ENCODE measurements around the gene ZNF22.

ZNF22 gene

GRCh38 chr10:44978213-44978569 lies 22.5 kb upstream of the ZNF22 start:
- Histone ChIP-seq H3K4me1 (ENCODE audit: insufficient read depth, low read length) (peaks cover 38% of the 10 kb centered on the region), H3K9ac (ENCODE audit: low read depth, low read length) (no peak overlapping the region), H3K9me3 (ENCODE audit: control insufficient read depth, insufficient read depth, low read length) (no peaks in the 10 kb centered on the region), H3K36me3 (ENCODE audit: insufficient read depth, low read length) (no peaks in the 10 kb centered on the region; the same call in 1 of the 2 replicates)

- Histone ChIP-seq H3K9ac (ENCODE audit: low read depth, low read length) (no peak within 1 kb of the TSS), H3K9me3 (ENCODE audit: control insufficient read depth, insufficient read depth, low read length) (no peaks in the 10 kb centered on the region), H3K4me1 (ENCODE audit: insufficient read depth, low read length) (peaks cover 33% of the 10 kb centered on the region), H3K36me3 (ENCODE audit: insufficient read depth, low read length) (no peaks in the 10 kb centered on the region; the same call in 1 of the 2 replicates)
Measured at GRCh38 chr10:44978570-44979280, 22.0 kb upstream of the ZNF22 start, which contains the start of gene DEPP1. TSS of gene DEPP1 (minus strand) at chr10:44978809. CDS start at chr10:44978030, 779 bp downstream.

GRCh38 chr10:44979281-44980191 lies 21.2 kb upstream of the ZNF22 start:
- peaks cover 30% of the 10 kb centered on the region for H3K4me1 ChIP-seq (ENCODE audit: insufficient read depth, low read length)

GRCh38 chr10:44980309-44981171 lies 20.2 kb upstream of the ZNF22 start:
- H3K9me3 ChIP-seq (ENCODE audit: control insufficient read depth, insufficient read depth, low read length): no peaks in the 10 kb centered on the region
- H3K9ac ChIP-seq (ENCODE audit: low read depth, low read length): no peak overlapping the region
- H3K36me3 ChIP-seq (ENCODE audit: insufficient read depth, low read length): no peaks in the 10 kb centered on the region; the same call in 1 of the 2 replicates
- peaks cover 37% of the 10 kb centered on the region for H3K4me1 ChIP-seq (ENCODE audit: insufficient read depth, low read length)

More at GRCh38 chr10:44979281-44980191, 21.2 kb upstream of the ZNF22 start:
- Histone ChIP-seq H3K36me3 (ENCODE audit: insufficient read depth, low read length) (no peaks in the 10 kb centered on the region; the same call in 1 of the 2 replicates), H3K9me3 (ENCODE audit: control insufficient read depth, insufficient read depth, low read length) (no peaks in the 10 kb centered on the region), H3K9ac (ENCODE audit: low read depth, low read length) (no peak overlapping the region)

GRCh38 chr10:44981172-44982113 lies 19.3 kb upstream of the ZNF22 start:
- H3K4me1 ChIP-seq (ENCODE audit: insufficient read depth, low read length): peaks cover 46% of the 10 kb centered on the region
- no peaks in the 10 kb centered on the region; the same call in 1 of the 2 replicates for H3K36me3 ChIP-seq (ENCODE audit: insufficient read depth, low read length)
- no peaks in the 10 kb centered on the region for H3K9me3 ChIP-seq (ENCODE audit: control insufficient read depth, insufficient read depth, low read length)
- no peak overlapping the region for H3K9ac ChIP-seq (ENCODE audit: low read depth, low read length)

- Histone ChIP-seq H3K4me1 (ENCODE audit: insufficient read depth, low read length) (peaks cover 50% of the 10 kb centered on the region), H3K36me3 (ENCODE audit: insufficient read depth, low read length) (no peaks in the 10 kb centered on the region; the same call in 1 of the 2 replicates), H3K9ac (ENCODE audit: low read depth, low read length) (no peak overlapping the region), H3K9me3 (ENCODE audit: control insufficient read depth, insufficient read depth, low read length) (no peaks in the 10 kb centered on the region)
Measured at GRCh38 chr10:44982114-44982460, 18.6 kb upstream of the ZNF22 start.

GRCh38 chr10:44982496-44982895 lies 18.2 kb upstream of the ZNF22 start:
- Histone ChIP-seq H3K9me3 (ENCODE audit: control insufficient read depth, insufficient read depth, low read length) (no peaks in the 10 kb centered on the region), H3K4me1 (ENCODE audit: insufficient read depth, low read length) (peaks cover 50% of the 10 kb centered on the region), H3K36me3 (ENCODE audit: insufficient read depth, low read length) (no peaks in the 10 kb centered on the region; the same call in 1 of the 2 replicates), H3K9ac (ENCODE audit: low read depth, low read length) (no peak overlapping the region)

GRCh38 chr10:44983066-44983894 lies 17.4 kb upstream of the ZNF22 start:
- peaks cover 50% of the 10 kb centered on the region for H3K4me1 ChIP-seq (ENCODE audit: insufficient read depth, low read length)
- H3K9me3 ChIP-seq (ENCODE audit: control insufficient read depth, insufficient read depth, low read length): no peaks in the 10 kb centered on the region
- no peaks in the 10 kb centered on the region for H3K36me3 ChIP-seq (ENCODE audit: insufficient read depth, low read length)
- H3K9ac ChIP-seq (ENCODE audit: low read depth, low read length): no peak overlapping the region

- no peaks in the 10 kb centered on the region for H3K36me3 ChIP-seq (ENCODE audit: insufficient read depth, low read length)
- peaks cover 46% of the 10 kb centered on the region for H3K4me1 ChIP-seq (ENCODE audit: insufficient read depth, low read length)
- H3K9me3 ChIP-seq (ENCODE audit: control insufficient read depth, insufficient read depth, low read length): no peaks in the 10 kb centered on the region
- H3K9ac ChIP-seq (ENCODE audit: low read depth, low read length): no peak overlapping the region
Measured at GRCh38 chr10:44983895-44984278, 16.8 kb upstream of the ZNF22 start.

GRCh38 chr10:44984671-44985101 lies 16.0 kb upstream of the ZNF22 start:
- Histone ChIP-seq H3K9me3 (ENCODE audit: control insufficient read depth, insufficient read depth, low read length) (no peaks in the 10 kb centered on the region), H3K36me3 (ENCODE audit: insufficient read depth, low read length) (no peaks in the 10 kb centered on the region), H3K4me1 (ENCODE audit: insufficient read depth, low read length) (peaks cover 41% of the 10 kb centered on the region), H3K9ac (ENCODE audit: low read depth, low read length) (no peak overlapping the region)

GRCh38 chr10:44985175-44985681 lies 15.5 kb upstream of the ZNF22 start:
- peaks cover 40% of the 10 kb centered on the region for H3K4me1 ChIP-seq (ENCODE audit: insufficient read depth, low read length)
- no peak overlapping the region for H3K9ac ChIP-seq (ENCODE audit: low read depth, low read length)
- H3K9me3 ChIP-seq (ENCODE audit: control insufficient read depth, insufficient read depth, low read length): no peaks in the 10 kb centered on the region
- no peaks in the 10 kb centered on the region for H3K36me3 ChIP-seq (ENCODE audit: insufficient read depth, low read length)

GRCh38 chr10:44986179-44986578 lies 14.5 kb upstream of the ZNF22 start:
- H3K4me1 ChIP-seq (ENCODE audit: insufficient read depth, low read length): peaks cover 39% of the 10 kb centered on the region
- no peaks in the 10 kb centered on the region for H3K36me3 ChIP-seq (ENCODE audit: insufficient read depth, low read length)
- no peaks in the 10 kb centered on the region for H3K9me3 ChIP-seq (ENCODE audit: control insufficient read depth, insufficient read depth, low read length)
- H3K9ac ChIP-seq (ENCODE audit: low read depth, low read length): no peak overlapping the region
